IPS-15b (cell line): Measurements from ENCODE around the gene RNF20.
"Not testable (repeated sequence)": the region's sequence is repeated elsewhere in the genome, so short reads cannot be mapped to it uniquely, and the experiment has no call there.

Experiments
- H3K27me3 ChIP-seq: one replicate; pipeline ENCODE4 v1.6.1; 2013; ENCODE audit warnings: low read length; ENCODE audit not compliant: control insufficient read depth, insufficient read depth
- H3K36me3 ChIP-seq: one replicate; pipeline ENCODE4 v1.6.1; 2013; ENCODE audit warnings: low read length; ENCODE audit not compliant: control insufficient read depth, insufficient read depth
- H3K4me1 ChIP-seq: one replicate; pipeline ENCODE4 v1.6.1; 2013; ENCODE audit warnings: mild to moderate bottlenecking, low read length; ENCODE audit not compliant: control insufficient read depth, insufficient read depth
- H3K4me3 ChIP-seq: one replicate; pipeline ENCODE4 v1.5.1; 2013; ENCODE audit warnings: low read depth, low read length
- H3K9ac ChIP-seq: one replicate; pipeline ENCODE4 v1.6.1; 2013; ENCODE audit warnings: low read depth, mild to moderate bottlenecking, low read length
- H3K9me3 ChIP-seq: one replicate; pipeline ENCODE4 v1.6.1; 2013; ENCODE audit warnings: mild to moderate bottlenecking, low read length; ENCODE audit not compliant: control insufficient read depth, insufficient read depth

Gene RNF20

GRCh38 chr9:101511009-101511408 lies 22.6 kb upstream of the RNF20 start:
- H3K9me3 ChIP-seq: no peaks in the 10 kb centered on the region
- H3K4me1 ChIP-seq: peaks cover 27% of the 10 kb centered on the region
- no peaks in the 10 kb centered on the region for H3K36me3 ChIP-seq
- H3K27me3 ChIP-seq: no peaks in the 10 kb centered on the region
- H3K9ac ChIP-seq: no peak overlapping the region
- no peak overlapping the region for H3K4me3 ChIP-seq

GRCh38 chr9:101512116-101512515 lies 21.5 kb upstream of the RNF20 start:
- Histone ChIP-seq H3K9me3 (no peaks in the 10 kb centered on the region), H3K4me3 (no peak overlapping the region), H3K27me3 (no peaks in the 10 kb centered on the region), H3K36me3 (no peaks in the 10 kb centered on the region), H3K9ac (no peak overlapping the region), H3K4me1 (peaks cover 27% of the 10 kb centered on the region)

- H3K36me3 ChIP-seq: no peaks in the 10 kb centered on the region
- H3K9ac ChIP-seq: no peak overlapping the region
- H3K4me1 ChIP-seq: peaks cover 25% of the 10 kb centered on the region
- H3K4me3 ChIP-seq: no peak overlapping the region
- no peaks in the 10 kb centered on the region for H3K27me3 ChIP-seq
- no peaks in the 10 kb centered on the region for H3K9me3 ChIP-seq
Observed at GRCh38 chr9:101513351-101513750, 20.3 kb upstream of the RNF20 start.

GRCh38 chr9:101514071-101514470 lies 19.6 kb upstream of the RNF20 start:
- H3K9ac ChIP-seq: no peak overlapping the region
- peaks cover 24% of the 10 kb centered on the region for H3K4me1 ChIP-seq
- H3K36me3 ChIP-seq: no peaks in the 10 kb centered on the region
- H3K9me3 ChIP-seq: no peaks in the 10 kb centered on the region
- no peak overlapping the region for H3K4me3 ChIP-seq
- H3K27me3 ChIP-seq: no peaks in the 10 kb centered on the region

GRCh38 chr9:101516655-101517054 lies 17.0 kb upstream of the RNF20 start:
- no peak overlapping the region for H3K4me3 ChIP-seq
- H3K9ac ChIP-seq: no peak overlapping the region
- H3K36me3 ChIP-seq: no peaks in the 10 kb centered on the region
- H3K4me1 ChIP-seq: peaks cover 23% of the 10 kb centered on the region
- no peaks in the 10 kb centered on the region for H3K27me3 ChIP-seq
- no peaks in the 10 kb centered on the region for H3K9me3 ChIP-seq

- not testable (repeated sequence) for H3K27me3 ChIP-seq, H3K4me3 ChIP-seq, H3K4me1 ChIP-seq, H3K9me3 ChIP-seq, H3K36me3 ChIP-seq, H3K9ac ChIP-seq
Observed at GRCh38 chr9:101518489-101518888, 15.2 kb upstream of the RNF20 start.

- Histone ChIP-seq H3K4me3 (no peak overlapping the region), H3K9ac (no peak overlapping the region), H3K36me3 (no peaks in the 10 kb centered on the region), H3K9me3 (no peaks in the 10 kb centered on the region), H3K27me3 (no peaks in the 10 kb centered on the region), H3K4me1 (peaks cover 5% of the 10 kb centered on the region)
Observed at GRCh38 chr9:101524371-101524770, 9.3 kb upstream of the RNF20 start.

GRCh38 chr9:101527066-101527465 lies 6.6 kb upstream of the RNF20 start:
- H3K9ac ChIP-seq: no peak overlapping the region
- H3K4me3 ChIP-seq: no peak overlapping the region
- no peaks in the 10 kb centered on the region for H3K9me3 ChIP-seq
- no peaks in the 10 kb centered on the region for H3K36me3 ChIP-seq
- peaks cover 5% of the 10 kb centered on the region for H3K4me1 ChIP-seq
- no peaks in the 10 kb centered on the region for H3K27me3 ChIP-seq

GRCh38 chr9:101528015-101528414 lies 5.6 kb upstream of the RNF20 start:
- Histone ChIP-seq H3K9me3 (no peaks in the 10 kb centered on the region), H3K4me1 (peaks cover 5% of the 10 kb centered on the region), H3K9ac (no peak overlapping the region)

GRCh38 chr9:101530076-101530711 lies 3.5 kb upstream of the RNF20 start:
- no peaks in the 10 kb centered on the region for H3K4me1 ChIP-seq
- no peaks in the 10 kb centered on the region for H3K27me3 ChIP-seq
- no peaks in the 10 kb centered on the region for H3K9me3 ChIP-seq
- no peak overlapping the region for H3K9ac ChIP-seq
- no peak overlapping the region for H3K4me3 ChIP-seq
- no peaks in the 10 kb centered on the region for H3K36me3 ChIP-seq

More at GRCh38 chr9:101528015-101528414, 5.6 kb upstream of the RNF20 start:
- H3K36me3 ChIP-seq: no peaks in the 10 kb centered on the region
- no peak overlapping the region for H3K4me3 ChIP-seq
- H3K27me3 ChIP-seq: no peaks in the 10 kb centered on the region

- no peaks in the 10 kb centered on the region for H3K27me3 ChIP-seq
- no peaks in the 10 kb centered on the region for H3K9me3 ChIP-seq
- no peak overlapping the region for H3K9ac ChIP-seq
- no peak overlapping the region for H3K4me3 ChIP-seq
- H3K36me3 ChIP-seq: no peaks in the 10 kb centered on the region
- no peaks in the 10 kb centered on the region for H3K4me1 ChIP-seq
Observed at GRCh38 chr9:101536351-101536750, 2.7 kb downstream of the RNF20 start.

GRCh38 chr9:101536938-101537337 lies 3.3 kb downstream of the RNF20 start:
- no peaks in the 10 kb centered on the region for H3K9me3 ChIP-seq

More at GRCh38 chr9:101536938-101537337, 3.3 kb downstream of the RNF20 start:
- H3K36me3 ChIP-seq: no peaks in the 10 kb centered on the region
- H3K27me3 ChIP-seq: no peaks in the 10 kb centered on the region
- no peak overlapping the region for H3K9ac ChIP-seq
- H3K4me1 ChIP-seq: no peaks in the 10 kb centered on the region
- H3K4me3 ChIP-seq: no peak overlapping the region
